ENCODE data around the gene KRT75.

The KRT75 gene

DNA sequence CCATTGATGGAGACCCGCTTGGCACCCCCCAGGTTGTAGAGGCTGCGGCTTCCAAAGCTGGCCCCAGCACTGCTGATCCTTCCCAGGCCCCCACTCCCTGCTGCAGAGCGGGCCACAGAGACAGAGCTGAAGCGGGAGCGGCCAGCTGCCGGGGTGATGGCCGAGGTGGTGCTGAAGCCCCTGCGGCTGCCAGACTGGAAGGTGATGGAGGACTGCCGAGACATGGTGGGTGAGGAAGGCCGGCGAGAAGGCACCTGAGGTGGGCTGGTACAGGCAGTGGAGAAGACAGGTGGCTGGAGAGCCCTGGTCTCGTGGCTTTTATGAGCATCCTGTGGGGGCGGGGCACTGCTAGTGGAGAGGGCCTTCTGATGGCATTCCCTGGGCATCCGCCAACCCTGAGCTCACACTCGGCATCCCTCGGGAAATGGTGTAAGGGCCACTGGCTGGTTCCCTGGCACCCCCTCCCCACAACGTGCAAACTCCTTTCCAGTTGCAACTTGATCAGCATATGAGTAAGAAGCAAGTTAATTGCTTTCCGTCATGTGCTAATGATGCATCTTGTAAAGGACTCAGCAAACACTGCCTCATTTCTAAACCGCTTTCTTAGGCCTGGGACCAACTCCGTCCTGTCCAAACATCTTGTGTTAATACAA lies at the start of gene KRT75:
TSS of gene KRT75 (minus strand) at position 291 of the 653 bp plus-strand sequence. CDS start at position 224, 67 bp downstream.
- peaks cover 0 to 18% of the 10 kb centered on the region in 2 donors for H3K27me3 ChIP-seq (ENCODE audit: control insufficient read depth in 2 of 2, insufficient read depth in 2 of 2, low read length in 2 of 2)
- no peaks in the 10 kb centered on the region for H3K9me3 ChIP-seq (ENCODE audit: control insufficient read depth in 2 of 2, low read length in 2 of 2)
- no peak within 1 kb of the TSS for H3K4me3 ChIP-seq (ENCODE audit: low read length in 2 of 2)
- no peak within 1 kb of the TSS for H3K27ac ChIP-seq (ENCODE audit: low read depth in 2 of 2, low read length in 2 of 2)
- peaks cover 7 to 18% of the 10 kb centered on the region in 2 donors for H3K4me1 ChIP-seq (ENCODE audit: control insufficient read depth in 2 of 2, insufficient read depth in 2 of 2, low read length in 2 of 2)
- H3K9ac ChIP-seq (ENCODE audit: low read depth in 1 of 2, low read length in 2 of 2), result no peak within 1 kb of the TSS
- H3K36me3 ChIP-seq (ENCODE audit: control insufficient read depth in 2 of 2, insufficient read depth in 2 of 2, low read length in 2 of 2), result no peaks in the 10 kb centered on the region

DNA sequence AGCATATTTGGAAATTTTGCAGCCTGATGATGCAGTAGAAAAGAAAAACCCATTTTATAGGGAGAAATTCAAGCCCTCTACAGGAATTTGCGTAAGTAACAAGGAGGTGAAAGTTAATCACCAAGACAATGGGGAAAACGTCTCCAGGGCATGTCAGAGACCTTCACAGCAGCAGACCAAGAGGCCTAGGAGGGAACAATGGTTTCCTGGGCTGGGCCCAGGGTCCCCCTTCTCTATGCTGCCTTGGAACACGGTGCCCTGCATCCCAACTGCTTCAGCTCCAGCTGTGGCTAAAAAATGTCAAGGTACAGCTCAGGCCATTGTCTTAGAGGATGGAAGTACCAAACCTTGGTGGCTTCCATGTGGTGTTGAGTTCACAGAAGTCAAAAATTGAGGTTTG lies 45.9 kb upstream of the KRT75 start:
- Histone ChIP-seq H3K4me1 (ENCODE audit: control insufficient read depth in 2 of 2, insufficient read depth in 2 of 2, low read length in 2 of 2) (no peaks in the 10 kb centered on the region), H3K27ac (ENCODE audit: low read depth in 2 of 2, low read length in 2 of 2) (no peak overlapping the region), H3K9ac (ENCODE audit: low read depth in 1 of 2, low read length in 2 of 2) (no peak overlapping the region), H3K9me3 (ENCODE audit: control insufficient read depth in 2 of 2, low read length in 2 of 2) (no peaks in the 10 kb centered on the region), H3K4me3 (ENCODE audit: low read length in 2 of 2) (no peak overlapping the region), H3K36me3 (ENCODE audit: control insufficient read depth in 2 of 2, insufficient read depth in 2 of 2, low read length in 2 of 2) (no peaks in the 10 kb centered on the region), H3K27me3 (ENCODE audit: control insufficient read depth in 2 of 2, insufficient read depth in 2 of 2, low read length in 2 of 2) (no peaks in the 10 kb centered on the region)

DNA sequence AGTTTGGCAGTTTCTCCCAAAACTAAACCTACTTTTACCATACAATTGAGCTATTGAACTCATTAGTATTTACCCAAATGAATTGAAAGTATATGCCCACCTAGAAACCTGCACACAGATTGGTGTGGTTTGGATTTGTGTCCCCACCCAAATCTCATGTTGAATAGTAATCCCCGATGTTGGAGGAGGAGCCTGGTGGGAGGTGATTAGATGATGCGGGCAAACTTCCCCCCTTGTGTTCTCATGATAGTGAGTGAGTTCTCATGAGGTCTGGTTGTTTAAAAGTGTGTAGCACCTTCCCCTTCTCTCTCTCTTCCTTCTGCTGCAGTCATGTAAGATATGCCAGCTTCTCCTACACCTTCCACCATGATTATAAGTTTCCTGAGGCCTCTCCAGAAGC lies 43.5 kb upstream of the KRT75 start:
- no peak overlapping the region for H3K9ac ChIP-seq (ENCODE audit: low read depth in 1 of 2, low read length in 2 of 2)
- no peaks in the 10 kb centered on the region for H3K4me1 ChIP-seq (ENCODE audit: control insufficient read depth in 2 of 2, insufficient read depth in 2 of 2, low read length in 2 of 2)

DNA sequence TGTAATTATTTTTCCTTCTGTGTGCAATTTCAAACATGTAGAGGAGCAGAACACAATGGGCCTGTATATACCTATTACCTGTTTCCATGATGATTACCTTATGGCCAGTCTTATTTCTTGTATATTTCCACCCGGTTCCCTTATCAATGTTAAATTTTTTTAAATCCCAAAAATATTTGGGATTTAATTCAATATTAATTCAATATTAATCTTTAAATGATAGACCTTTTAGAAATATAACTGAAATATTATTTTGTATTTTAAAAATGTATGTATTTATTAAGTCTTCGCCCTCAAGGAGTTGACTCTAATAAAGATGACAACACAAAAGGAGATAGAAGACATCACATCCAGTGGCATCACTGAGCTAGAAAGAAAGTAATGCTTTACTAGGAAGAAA lies 40.0 kb upstream of the KRT75 start:
- Histone ChIP-seq H3K9me3 (ENCODE audit: control insufficient read depth in 2 of 2, low read length in 2 of 2) (no peaks in the 10 kb centered on the region), H3K36me3 (ENCODE audit: control insufficient read depth in 2 of 2, insufficient read depth in 2 of 2, low read length in 2 of 2) (no peaks in the 10 kb centered on the region), H3K4me3 (ENCODE audit: low read length in 2 of 2) (no peak overlapping the region), H3K27me3 (ENCODE audit: control insufficient read depth in 2 of 2, insufficient read depth in 2 of 2, low read length in 2 of 2) (no peaks in the 10 kb centered on the region), H3K9ac (ENCODE audit: low read depth in 1 of 2, low read length in 2 of 2) (no peak overlapping the region), H3K4me1 (ENCODE audit: control insufficient read depth in 2 of 2, insufficient read depth in 2 of 2, low read length in 2 of 2) (no peaks in the 10 kb centered on the region), H3K27ac (ENCODE audit: low read depth in 2 of 2, low read length in 2 of 2) (no peak overlapping the region)

More for the DNA sequence above, 43.5 kb upstream of the KRT75 start:
- Histone ChIP-seq H3K9me3 (ENCODE audit: control insufficient read depth in 2 of 2, low read length in 2 of 2) (no peaks in the 10 kb centered on the region), H3K27ac (ENCODE audit: low read depth in 2 of 2, low read length in 2 of 2) (no peak overlapping the region), H3K27me3 (ENCODE audit: control insufficient read depth in 2 of 2, insufficient read depth in 2 of 2, low read length in 2 of 2) (no peaks in the 10 kb centered on the region), H3K36me3 (ENCODE audit: control insufficient read depth in 2 of 2, insufficient read depth in 2 of 2, low read length in 2 of 2) (no peaks in the 10 kb centered on the region), H3K4me3 (ENCODE audit: low read length in 2 of 2) (no peak overlapping the region)

DNA sequence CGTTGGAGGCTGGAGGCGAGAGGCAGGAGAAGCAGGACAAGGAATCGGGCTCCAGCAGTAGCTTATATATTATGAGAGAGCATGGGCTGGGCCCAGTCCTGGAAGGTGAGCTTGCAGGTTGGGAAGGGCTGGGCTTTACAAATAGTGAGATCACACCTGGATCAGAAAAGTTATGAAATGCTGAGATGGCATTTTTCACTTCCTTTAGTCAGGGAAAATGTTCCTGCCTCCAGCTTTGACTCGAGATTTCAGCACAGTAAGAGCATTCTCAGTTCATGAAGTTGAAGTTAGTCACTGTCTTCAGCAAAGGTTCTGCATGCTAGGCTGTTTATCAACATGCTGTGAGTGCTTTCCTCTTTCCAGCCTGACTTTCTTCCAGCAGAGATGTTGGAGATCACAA lies 39.6 kb upstream of the KRT75 start, which contains the start of gene KRT6C:
TSS of gene KRT6C (minus strand) at position 38 of the 400 bp plus-strand sequence. CDS start 68 bp downstream, outside the sequence.
- H3K4me1 ChIP-seq (ENCODE audit: control insufficient read depth in 2 of 2, insufficient read depth in 2 of 2, low read length in 2 of 2), result no peaks in the 10 kb centered on the region
- no peak within 1 kb of the TSS for H3K27ac ChIP-seq (ENCODE audit: low read depth in 2 of 2, low read length in 2 of 2)
- no peaks in the 10 kb centered on the region for H3K27me3 ChIP-seq (ENCODE audit: control insufficient read depth in 2 of 2, insufficient read depth in 2 of 2, low read length in 2 of 2)
- no peak within 1 kb of the TSS for H3K9ac ChIP-seq (ENCODE audit: low read depth in 1 of 2, low read length in 2 of 2)
- H3K36me3 ChIP-seq (ENCODE audit: control insufficient read depth in 2 of 2, insufficient read depth in 2 of 2, low read length in 2 of 2), result no peaks in the 10 kb centered on the region
- H3K4me3 ChIP-seq (ENCODE audit: low read length in 2 of 2), result no peak within 1 kb of the TSS
- no peaks in the 10 kb centered on the region for H3K9me3 ChIP-seq (ENCODE audit: control insufficient read depth in 2 of 2, low read length in 2 of 2)

DNA sequence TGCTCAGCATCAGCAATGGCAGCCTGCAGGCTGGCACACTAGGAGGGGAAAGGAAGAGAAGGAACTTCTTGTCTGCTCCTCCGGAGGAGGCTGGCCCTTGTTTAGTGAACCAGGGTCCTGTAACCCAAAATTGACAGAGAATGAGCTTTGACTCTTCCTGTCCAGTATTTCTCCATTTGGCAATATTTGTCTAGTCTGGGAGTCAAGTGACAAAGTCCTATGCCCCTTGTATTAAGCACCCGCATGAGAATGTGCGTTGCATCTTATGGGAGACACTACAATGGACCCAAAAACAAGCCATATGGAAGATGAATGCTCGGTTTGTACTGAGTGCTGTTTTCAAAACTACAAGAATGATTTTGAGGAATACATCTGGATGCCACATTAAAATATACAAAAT lies 35.7 kb upstream of the KRT75 start:
- H3K36me3 ChIP-seq (ENCODE audit: control insufficient read depth in 2 of 2, insufficient read depth in 2 of 2, low read length in 2 of 2), result no peaks in the 10 kb centered on the region
- H3K9ac ChIP-seq (ENCODE audit: low read depth in 1 of 2, low read length in 2 of 2), result no peak overlapping the region
- no peak overlapping the region for H3K27ac ChIP-seq (ENCODE audit: low read depth in 2 of 2, low read length in 2 of 2)
- H3K4me1 ChIP-seq (ENCODE audit: control insufficient read depth in 2 of 2, insufficient read depth in 2 of 2, low read length in 2 of 2), result no peaks in the 10 kb centered on the region
- H3K4me3 ChIP-seq (ENCODE audit: low read length in 2 of 2), result no peak overlapping the region
- peaks cover 0 to 2% of the 10 kb centered on the region in 2 donors for H3K27me3 ChIP-seq (ENCODE audit: control insufficient read depth in 2 of 2, insufficient read depth in 2 of 2, low read length in 2 of 2)
- no peaks in the 10 kb centered on the region for H3K9me3 ChIP-seq (ENCODE audit: control insufficient read depth in 2 of 2, low read length in 2 of 2)

DNA sequence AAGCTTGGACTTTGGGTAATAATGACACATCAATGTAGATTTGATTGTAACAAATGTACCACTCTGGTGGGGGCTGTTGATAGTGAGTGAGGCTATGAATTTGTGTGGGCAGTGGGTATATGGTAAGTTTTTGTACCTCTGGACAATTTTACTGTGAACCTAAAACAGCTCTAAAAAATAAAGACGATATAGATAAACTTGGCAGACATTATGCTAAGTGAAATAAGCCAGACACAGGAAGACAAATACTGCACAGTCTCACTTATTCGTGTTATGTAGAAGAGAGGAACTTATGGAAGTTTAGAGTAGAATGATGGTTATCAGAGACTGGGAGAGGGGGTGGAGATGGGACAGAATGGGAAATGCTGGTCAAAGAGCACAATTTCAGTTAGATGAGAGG lies 30.7 kb upstream of the KRT75 start:
- Histone ChIP-seq H3K9ac (ENCODE audit: low read depth in 1 of 2, low read length in 2 of 2) (no peak overlapping the region), H3K4me3 (ENCODE audit: low read length in 2 of 2) (no peak overlapping the region), H3K36me3 (ENCODE audit: control insufficient read depth in 2 of 2, insufficient read depth in 2 of 2, low read length in 2 of 2) (no peaks in the 10 kb centered on the region), H3K27ac (ENCODE audit: low read depth in 2 of 2, low read length in 2 of 2) (no peak overlapping the region), H3K9me3 (ENCODE audit: control insufficient read depth in 2 of 2, low read length in 2 of 2) (no peaks in the 10 kb centered on the region), H3K4me1 (ENCODE audit: control insufficient read depth in 2 of 2, insufficient read depth in 2 of 2, low read length in 2 of 2) (peaks cover 0 to 3% of the 10 kb centered on the region in 2 donors), H3K27me3 (ENCODE audit: control insufficient read depth in 2 of 2, insufficient read depth in 2 of 2, low read length in 2 of 2) (peaks cover 0 to 2% of the 10 kb centered on the region in 2 donors)

DNA sequence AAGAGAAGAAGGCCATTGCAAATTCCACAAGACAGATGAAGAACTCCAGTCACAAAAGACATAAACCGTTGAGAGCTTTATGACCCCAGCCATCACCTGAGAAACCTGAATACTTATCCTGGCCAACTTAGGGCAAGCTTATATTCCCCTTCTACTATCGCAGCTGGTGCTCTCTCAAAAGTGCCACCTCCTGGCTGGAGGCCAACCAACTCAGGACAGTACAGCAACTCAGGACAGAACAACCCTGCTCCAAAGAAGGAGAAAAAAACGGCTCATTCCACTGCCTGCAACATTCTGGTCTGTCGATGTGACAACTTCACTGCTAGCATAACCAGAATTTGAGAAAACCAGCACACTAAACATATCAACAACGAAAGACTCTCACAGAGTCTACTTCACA lies 27.5 kb upstream of the KRT75 start:
- Histone ChIP-seq H3K4me1 (ENCODE audit: control insufficient read depth in 2 of 2, insufficient read depth in 2 of 2, low read length in 2 of 2) (peaks cover 0 to 3% of the 10 kb centered on the region in 2 donors), H3K27ac (ENCODE audit: low read depth in 2 of 2, low read length in 2 of 2) (no peak overlapping the region), H3K36me3 (ENCODE audit: control insufficient read depth in 2 of 2, insufficient read depth in 2 of 2, low read length in 2 of 2) (no peaks in the 10 kb centered on the region)

DNA sequence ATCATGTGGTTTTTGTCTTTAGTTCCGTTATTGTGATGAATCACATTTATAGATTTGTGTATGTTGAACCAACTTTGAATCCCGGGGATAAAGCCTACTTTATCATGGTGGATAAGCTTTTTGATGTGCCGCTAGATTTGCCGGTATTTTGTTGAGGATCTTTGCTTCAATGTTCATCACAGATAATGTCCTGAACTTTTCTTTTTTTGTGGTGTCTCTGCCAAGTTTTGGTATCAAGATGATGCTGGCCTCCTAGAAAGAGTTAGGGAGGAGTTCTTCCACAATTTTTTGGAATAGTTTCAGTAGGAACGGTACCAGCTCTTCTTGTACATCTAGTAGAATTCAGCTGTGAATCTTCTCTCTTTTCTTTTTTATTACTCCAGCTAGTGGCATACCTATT lies 24.7 kb upstream of the KRT75 start:
- H3K4me3 ChIP-seq (ENCODE audit: low read length in 2 of 2), result no peak overlapping the region
- H3K9ac ChIP-seq (ENCODE audit: low read depth in 1 of 2, low read length in 2 of 2), result no peak overlapping the region

More for the DNA sequence above, 27.5 kb upstream of the KRT75 start:
- Histone ChIP-seq H3K27me3 (ENCODE audit: control insufficient read depth in 2 of 2, insufficient read depth in 2 of 2, low read length in 2 of 2) (no peaks in the 10 kb centered on the region), H3K4me3 (ENCODE audit: low read length in 2 of 2) (no peak overlapping the region), H3K9ac (ENCODE audit: low read depth in 1 of 2, low read length in 2 of 2) (no peak overlapping the region), H3K9me3 (ENCODE audit: control insufficient read depth in 2 of 2, low read length in 2 of 2) (no peaks in the 10 kb centered on the region)

DNA sequence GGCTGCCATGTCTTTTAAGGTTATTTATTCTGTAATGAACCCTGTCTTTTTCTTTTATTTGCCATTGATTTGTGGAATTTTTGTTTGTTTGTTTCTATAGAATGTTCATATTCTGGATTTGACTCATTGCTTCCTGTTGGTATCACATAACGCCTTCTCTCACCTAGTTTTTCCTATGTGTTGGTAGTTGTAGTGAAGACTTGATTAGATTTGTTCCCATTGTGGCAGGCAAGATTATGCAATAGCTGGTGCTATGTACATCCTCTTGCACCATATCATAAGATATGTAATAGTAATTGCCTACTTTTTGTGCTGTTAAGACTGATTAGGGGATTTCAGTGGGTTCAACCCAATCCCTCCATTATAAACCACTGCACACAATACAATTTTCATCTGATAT lies 21.6 kb upstream of the KRT75 start:
- Histone ChIP-seq H3K4me3 (ENCODE audit: low read length in 2 of 2) (no peak overlapping the region), H3K9me3 (ENCODE audit: control insufficient read depth in 2 of 2, low read length in 2 of 2) (no peaks in the 10 kb centered on the region), H3K36me3 (ENCODE audit: control insufficient read depth in 2 of 2, insufficient read depth in 2 of 2, low read length in 2 of 2) (no peaks in the 10 kb centered on the region), H3K4me1 (ENCODE audit: control insufficient read depth in 2 of 2, insufficient read depth in 2 of 2, low read length in 2 of 2) (peaks cover 0 to 8% of the 10 kb centered on the region in 2 donors), H3K9ac (ENCODE audit: low read depth in 1 of 2, low read length in 2 of 2) (no peak overlapping the region), H3K27ac (ENCODE audit: low read depth in 2 of 2, low read length in 2 of 2) (no peak overlapping the region), H3K27me3 (ENCODE audit: control insufficient read depth in 2 of 2, insufficient read depth in 2 of 2, low read length in 2 of 2) (peaks cover 0 to 2% of the 10 kb centered on the region in 2 donors)

More for the DNA sequence above, 24.7 kb upstream of the KRT75 start:
- H3K4me1 ChIP-seq (ENCODE audit: control insufficient read depth in 2 of 2, insufficient read depth in 2 of 2, low read length in 2 of 2), result peaks cover 0 to 9% of the 10 kb centered on the region in 2 donors
- no peaks in the 10 kb centered on the region for H3K36me3 ChIP-seq (ENCODE audit: control insufficient read depth in 2 of 2, insufficient read depth in 2 of 2, low read length in 2 of 2)
- H3K27ac ChIP-seq (ENCODE audit: low read depth in 2 of 2, low read length in 2 of 2), result no peak overlapping the region
- no peaks in the 10 kb centered on the region for H3K9me3 ChIP-seq (ENCODE audit: control insufficient read depth in 2 of 2, low read length in 2 of 2)
- peaks cover 0 to 2% of the 10 kb centered on the region in 2 donors for H3K27me3 ChIP-seq (ENCODE audit: control insufficient read depth in 2 of 2, insufficient read depth in 2 of 2, low read length in 2 of 2)
